HepG2 (cell line): Measurements from ENCODE around the gene SEMA6D. TPM values are rescaled to one million over a fixed set of nuclear protein-coding genes. Genes with fewer than 3 reads are reported as not detected.

Experiments used
- ATAC-seq: fragments of 200-7000 bp; cut with Tn5 transposase; 3 replicates; pipeline ENCODE4 v1.9.1; 2020; ENCODE audit warnings: mild to moderate bottlenecking, moderate library complexity
- BruUV-seq: library from RNA; stranded (reverse); fragments of 400-500 nt; replicated peaks from 2 replicates; lab custom pipeline; 2021; lab: Mats Ljungman, UMichigan
- CTCF ChIA-PET: fragments of 300-600 bp; formaldehyde crosslinking; extraction: SDS; loops from one replicate; lab custom pipeline; 2021; ENCODE audit warnings: low total read pairs, inconsistent platforms, low intra/inter-chr PET ratio; lab: Yijun Ruan, JAX
- POLR2A ChIA-PET: fragments of 350-600 bp; sonication (Branson Sonifier 250); formaldehyde crosslinking; loops from one replicate; lab custom pipeline; 2020; ENCODE audit warnings: antibody characterized with exemption, inconsistent platforms; lab: Yijun Ruan, JAX
- DNase-seq: peaks from one replicate; pipeline ENCODE4 v3.0.0-alpha.2; 2015; ENCODE audit warnings: low spot score
- FAIRE-seq: peaks from 3 replicates; lab custom pipeline; 2011; peaks lifted over from hg19 to GRCh38; lab: Jason Lieb, UNC
- H2AFZ ChIP-seq: one replicate; pipeline ENCODE4 v1.6.1; 2011; ENCODE audit warnings: low read length, inconsistent platforms
- H3K27ac ChIP-seq: fragments of 300-600 bp; 3 replicates; pipeline ENCODE4 v1.8.0; 2011; ENCODE audit warnings: mixed run types, mild to moderate bottlenecking, mixed read lengths, low read length, inconsistent platforms; ENCODE audit not compliant: insufficient read depth; ENCODE audit errors: extremely low read length
- H3K27me3 ChIP-seq, 2 experiments: fragments of 200-600 bp in 1 of 2; 2 replicates in 1 of 2; 3 replicates in 1 of 2; pipeline versions ENCODE4 v1.6.0 to v1.8.0; 2011; ENCODE audit warnings: low read length in 2 of 2, mild to moderate bottlenecking in 2 of 2, moderate library complexity in 2 of 2, inconsistent platforms in 1 of 2; ENCODE audit not compliant: insufficient read depth in 2 of 2, control insufficient read depth in 1 of 2
- H3K36me3 ChIP-seq, 2 experiments: fragments of 200-600 bp in 1 of 2; replicated peaks in 1 of 2; 2 replicates in 1 of 2; 3 replicates in 1 of 2; pipeline versions ENCODE4 v1.5.1 to v1.8.0; 2011; ENCODE audit warnings: low read length in 2 of 2, inconsistent platforms in 1 of 2; ENCODE audit not compliant: insufficient read depth in 2 of 2, control insufficient read depth in 1 of 2
- H3K4me1 ChIP-seq: 2 replicates; pipeline ENCODE4 v1.5.1; 2012; ENCODE audit warnings: low read length, inconsistent platforms; ENCODE audit not compliant: insufficient read depth
- H3K4me2 ChIP-seq: 2 replicates; pipeline ENCODE4 v1.6.0; 2011; ENCODE audit warnings: low read depth, low read length, inconsistent platforms
- H3K4me3 ChIP-seq, 3 experiments: fragments of 200-600 bp in 1 of 3; sonication (generic), shearing (Covaris generic) in 1 of 3; replicated peaks in 1 of 3; 2 replicates each; pipeline ENCODE4 v1.5.1; 2011 to 2016; ENCODE audit warnings: low read length in 3 of 3, inconsistent platforms in 2 of 3, low read depth in 2 of 3, mild to moderate bottlenecking in 2 of 3, control low read depth in 1 of 3, mixed read lengths in 1 of 3; ENCODE audit not compliant: insufficient read depth in 1 of 3
- H3K79me2 ChIP-seq: one replicate; pipeline ENCODE4 v1.6.1; 2011; ENCODE audit warnings: low read length, inconsistent platforms; ENCODE audit not compliant: insufficient read depth
- H3K9ac ChIP-seq: 2 replicates; pipeline ENCODE4 v1.6.0; 2011; ENCODE audit warnings: mild to moderate bottlenecking, low read depth, low read length, inconsistent platforms; ENCODE audit not compliant: insufficient read depth
- H3K9me3 ChIP-seq: 2 replicates; pipeline ENCODE4 v1.5.1; 2012; ENCODE audit warnings: mild to moderate bottlenecking, low read length
- H4K20me1 ChIP-seq: 2 replicates; pipeline ENCODE4 v1.6.0; 2011; ENCODE audit warnings: inconsistent platforms, mild to moderate bottlenecking, low read length, moderate library complexity; ENCODE audit not compliant: insufficient read depth
- DBP ChIP-seq: sonication (generic); formaldehyde crosslinking; IDR thresholded peaks from 2 replicates; pipeline ENCODE4 v1.4.0; 2020; ENCODE audit warnings: missing genetic modification reagents; ENCODE audit errors: not compliant biosample characterization
- GMEB2 ChIP-seq: IDR thresholded peaks from 2 replicates; pipeline ENCODE4 v1.6.1; 2016; ENCODE audit warnings: missing biosample characterization, missing genetic modification reagents, low read depth
- HNRNPUL1 ChIP-seq: fragments of 200-400 bp; formaldehyde crosslinking; IDR thresholded peaks from 2 replicates; pipeline ENCODE4 v1.6.1; 2017; ENCODE audit warnings: low read depth, mild to moderate bottlenecking, low read length, moderate library complexity
- KDM1A ChIP-seq: IDR thresholded peaks from 2 replicates; pipeline ENCODE4 v1.6.1; 2016; ENCODE audit warnings: missing compliant biosample characterization
- KDM5A ChIP-seq: fragments of 200-600 bp; sonication (generic); IDR thresholded peaks from 2 replicates; pipeline ENCODE4 v1.7.0; 2018; ENCODE audit warnings: antibody characterized with exemption, mild to moderate bottlenecking, low read length, borderline replicate concordance
- MLX ChIP-seq: IDR thresholded peaks from 2 replicates; pipeline ENCODE4 v1.6.1; 2016
- MXD3 ChIP-seq: IDR thresholded peaks from 2 replicates; pipeline ENCODE4 v1.6.1; 2016; ENCODE audit warnings: mild to moderate bottlenecking, missing biosample characterization, missing genetic modification reagents
- NFE2 ChIP-seq: sonication (generic); formaldehyde crosslinking; IDR thresholded peaks from 2 replicates; pipeline ENCODE4 v1.4.0; 2020; ENCODE audit warnings: missing genetic modification reagents
- TFE3 ChIP-seq: IDR thresholded peaks from 2 replicates; pipeline ENCODE4 v1.6.1; 2016
- TOE1 ChIP-seq: sonication (generic); formaldehyde crosslinking; IDR thresholded peaks from 2 replicates; pipeline ENCODE4 v1.4.0; 2020; ENCODE audit warnings: mild to moderate bottlenecking, missing genetic modification reagents
- ZFP1 ChIP-seq: IDR thresholded peaks from 2 replicates; pipeline ENCODE4 v1.6.1; 2016
- ZNF276 ChIP-seq: sonication (generic); formaldehyde crosslinking; IDR thresholded peaks from 2 replicates; pipeline ENCODE4 v1.4.0; 2020; ENCODE audit warnings: mild to moderate bottlenecking, low read depth, missing genetic modification reagents
- ZNF501 ChIP-seq: sonication (generic); formaldehyde crosslinking; IDR thresholded peaks from 2 replicates; pipeline ENCODE4 v1.5.1; 2020; ENCODE audit warnings: mild to moderate bottlenecking, moderate library complexity, missing genetic modification reagents
- ZNF614 ChIP-seq: IDR thresholded peaks from 2 replicates; pipeline ENCODE4 v1.6.1; 2018; ENCODE audit warnings: missing biosample characterization, missing genetic modification reagents, inconsistent platforms, borderline replicate concordance
- WGBS: methylation state at CpG from one replicate; pipeline ENCODE4 v1.1.6; 2017; ENCODE audit warnings: low lambda C conversion rate; 5-methylcytosine and 5-hydroxymethylcytosine counted together
- in situ Hi-C: cut with HindIII; loops from 2 replicates; pipeline ENCODE4 v1.10.0; 2017; ENCODE audit warnings: low pct_unique_long_range_greater_than_20kb; ENCODE audit not compliant: extremely low pct_ligation_motif_present
- intact Hi-C: fragments of 100-400 bp; cut with micrococcal nuclease; formaldehyde crosslinking; loops from one replicate; pipeline ENCODE4 v1.10.0; 2022; ENCODE audit not compliant: unreplicated experiment
- polyA plus RNA-seq, 8 experiments: library from polyadenylated mRNA; depleted of rRNA in 3 of 8; stranded (reverse) in 7 of 8; unstranded in 1 of 8; fragments of >200 nt; fragmentation: Illumina TruSeq in 4 of 8; extraction: Trizol in 4 of 8; gene quantifications; 2 replicates each; pipeline versions ENCODE4 v1.2.1 to v1.2.3, GENCODE V29; 2011 to 2016; ENCODE audit warnings: low read depth in 4 of 8, missing spikeins in 1 of 8, mixed read lengths in 1 of 8; ENCODE audit not compliant: insufficient read depth in 1 of 8
- total RNA-seq, 5 experiments: library from RNA; depleted of rRNA; stranded (reverse); fragments of >200 nt; fragmentation: Illumina TruSeq; extraction: Trizol; gene quantifications; 2 replicates each; pipeline ENCODE4 v1.2.3, GENCODE V29; 2016; ENCODE audit warnings: low read depth in 1 of 5

Gene SEMA6D
- total and polyA plus RNA-seq, 2 of the 13 experiments (the other 11 are each of a cell fraction or from before 2014, with no cell fraction given), result not detected

GRCh38 chr15:47796830-47797229 lies 79.5 kb downstream of the SEMA6D start:
- DNase-seq (no peak), FAIRE-seq (no peak), ATAC-seq (no peak)
- Histone ChIP-seq H3K9ac (no peak overlapping the region), H3K4me3 (no peak overlapping the region), H3K79me2 (no peaks in the 10 kb centered on the region), H3K27ac (no peak overlapping the region), H3K36me3 (no peaks in the 10 kb centered on the region), H2AFZ (no peak overlapping the region), H3K4me2 (no peak overlapping the region), H4K20me1 (no peaks in the 10 kb centered on the region), H3K27me3 (no peaks in the 10 kb centered on the region), H3K9me3 (peaks cover 11% of the 10 kb centered on the region), H3K4me1 (no peaks in the 10 kb centered on the region)
- 2% methylated on average over 3 of the region's 3 CpGs for WGBS
- POLR2A ChIA-PET, result no interaction called here
- CTCF ChIA-PET, result no interaction called here
- BruUV-seq, result no TSS peak
- in situ Hi-C loops (no loop called here), intact Hi-C loops (no loop called here)
- TF ChIP-seq ZNF501 (CRISPR knock-in tag) (no peak), GMEB2 (no peak), NFE2 (CRISPR knock-in tag) (no peak), DBP (CRISPR knock-in tag) (no peak), KDM5A (no peak), KDM1A (CRISPR knock-in tag) (no peak), TOE1 (CRISPR knock-in tag) (no peak), MLX (no peak), ZFP1 (no peak), ZNF276 (CRISPR knock-in tag) (no peak), TFE3 (CRISPR knock-in tag) (no peak), ZNF614 (CRISPR knock-in tag) (no peak), MXD3 (no peak), HNRNPUL1 (no peak)
